ENCODE results near the gene CABLES1.

Gene CABLES1

DNA sequence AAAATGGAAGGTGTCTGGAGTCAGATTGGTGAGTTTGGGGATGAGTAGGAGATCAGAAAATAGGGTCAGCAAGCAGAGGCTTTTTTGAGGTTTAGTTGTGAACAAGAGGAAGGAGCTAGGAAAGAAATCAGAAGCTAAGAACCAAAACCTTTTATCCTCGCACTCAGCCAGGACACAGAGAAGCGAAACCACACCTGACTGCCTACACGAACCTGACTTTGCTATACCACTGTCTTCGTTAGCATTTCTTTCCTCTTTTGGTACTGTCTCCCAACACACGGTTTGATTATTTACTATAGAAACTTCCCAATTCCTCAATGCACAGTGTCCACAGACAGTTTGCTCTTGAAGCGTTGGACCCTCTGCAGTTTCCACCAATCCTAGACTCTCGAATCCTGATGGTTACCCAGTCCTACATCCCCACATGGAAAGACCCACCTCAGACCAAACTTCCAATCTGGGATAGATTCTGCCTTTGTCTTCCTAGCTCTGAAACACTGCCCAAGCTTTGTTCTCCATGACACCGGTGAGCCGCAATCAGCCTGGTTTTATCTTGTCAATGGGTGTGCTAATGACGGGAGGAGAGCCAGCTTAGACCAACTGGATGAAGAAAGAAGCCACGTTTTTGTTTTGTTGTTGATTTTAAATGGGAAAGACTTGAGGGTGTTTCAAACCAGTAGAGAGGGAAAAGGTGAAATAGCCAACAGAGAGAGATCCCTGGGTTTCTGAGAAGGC is 137.4 kb downstream of the CABLES1 start:
- TF ChIP-seq, protein P1, sequence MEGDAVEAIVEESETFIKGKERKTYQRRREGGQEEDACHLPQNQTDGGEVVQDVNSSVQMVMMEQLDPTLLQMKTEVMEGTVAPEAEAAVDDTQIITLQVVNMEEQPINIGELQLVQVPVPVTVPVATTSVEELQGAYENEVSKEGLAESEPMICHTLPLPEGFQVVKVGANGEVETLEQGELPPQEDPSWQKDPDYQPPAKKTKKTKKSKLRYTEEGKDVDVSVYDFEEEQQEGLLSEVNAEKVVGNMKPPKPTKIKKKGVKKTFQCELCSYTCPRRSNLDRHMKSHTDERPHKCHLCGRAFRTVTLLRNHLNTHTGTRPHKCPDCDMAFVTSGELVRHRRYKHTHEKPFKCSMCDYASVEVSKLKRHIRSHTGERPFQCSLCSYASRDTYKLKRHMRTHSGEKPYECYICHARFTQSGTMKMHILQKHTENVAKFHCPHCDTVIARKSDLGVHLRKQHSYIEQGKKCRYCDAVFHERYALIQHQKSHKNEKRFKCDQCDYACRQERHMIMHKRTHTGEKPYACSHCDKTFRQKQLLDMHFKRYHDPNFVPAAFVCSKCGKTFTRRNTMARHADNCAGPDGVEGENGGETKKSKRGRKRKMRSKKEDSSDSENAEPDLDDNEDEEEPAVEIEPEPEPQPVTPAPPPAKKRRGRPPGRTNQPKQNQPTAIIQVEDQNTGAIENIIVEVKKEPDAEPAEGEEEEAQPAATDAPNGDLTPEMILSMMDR (IDR thresholded peaks at IDR 0.05; ENCODE audit: low read depth, low read length, missing control alignments): no peak
- H3K4me3 ChIP-seq (ENCODE audit: low read depth, low read length): no peak overlapping the region
- no peak for DNase-seq (ENCODE audit: low read depth)

DNA sequence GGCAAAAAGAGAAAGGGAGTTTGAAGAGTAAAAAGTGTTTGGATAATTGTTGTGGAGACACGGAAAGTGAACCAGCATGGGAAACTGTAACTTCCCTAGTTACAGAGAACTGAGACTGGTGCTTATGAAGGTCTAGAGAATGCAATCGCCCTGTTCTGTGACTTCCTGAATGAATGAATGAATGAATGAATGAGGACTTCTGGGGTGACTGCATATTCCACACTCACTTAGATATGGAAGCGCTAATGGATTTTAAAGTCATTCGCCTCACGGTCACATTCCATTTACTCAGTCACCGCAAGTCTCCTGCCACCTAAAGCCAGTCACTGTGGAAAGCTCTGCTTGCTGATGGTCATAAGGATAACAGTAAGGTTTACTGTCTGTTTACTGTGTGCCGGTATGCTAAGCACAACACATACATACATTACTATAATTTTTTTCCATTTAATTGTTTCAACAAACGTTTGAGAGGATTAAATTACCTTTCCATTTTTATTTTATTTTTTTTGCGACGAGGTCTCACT is 138.2 kb downstream of the CABLES1 start:
- TF ChIP-seq, protein P1 (IDR thresholded peaks at IDR 0.05; ENCODE audit: low read depth, low read length, missing control alignments): no peak
- DNase-seq (ENCODE audit: low read depth): no peak
- no peak overlapping the region for H3K4me3 ChIP-seq (ENCODE audit: low read depth, low read length)

DNA sequence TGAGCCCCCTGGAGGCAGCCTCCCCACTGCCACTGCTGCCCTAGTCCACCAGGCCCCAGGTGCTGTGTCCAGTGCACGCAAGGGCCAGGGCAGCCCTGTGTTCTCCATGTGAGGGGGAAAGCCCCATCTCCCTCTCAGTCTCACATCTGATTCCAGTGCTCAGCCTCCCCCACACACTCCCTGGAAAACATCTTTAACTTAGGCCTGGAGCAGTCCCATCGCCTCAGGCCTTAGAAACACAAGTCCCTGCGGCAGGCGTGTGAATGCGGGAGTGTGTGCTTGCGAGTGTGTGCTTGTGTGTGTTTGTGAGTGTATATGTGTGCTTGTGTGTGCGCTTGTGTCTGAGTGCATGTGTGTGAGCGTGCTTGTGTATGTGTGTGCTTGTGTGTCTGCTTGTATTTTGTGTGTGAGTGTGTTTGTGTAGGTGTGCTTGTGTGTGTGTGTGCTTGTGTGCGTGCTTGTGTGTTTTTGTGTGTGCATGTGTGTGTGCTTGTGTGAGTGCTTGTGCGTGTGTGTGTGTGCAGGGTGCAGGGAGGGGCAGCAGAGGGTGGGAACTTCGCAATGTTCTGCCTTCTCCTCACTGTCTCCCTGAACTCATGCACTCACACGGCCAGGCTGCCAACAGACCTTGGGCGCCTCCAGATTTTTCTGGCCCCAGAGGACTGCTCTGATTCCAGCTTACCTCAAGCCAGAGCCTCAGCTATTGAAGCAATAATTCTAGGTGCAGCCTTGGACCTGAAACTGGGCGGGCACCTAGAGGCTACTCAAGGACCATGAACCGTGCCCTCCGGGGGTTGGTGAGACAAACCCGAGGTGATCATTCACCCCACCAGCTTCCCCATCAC is 139.6 kb downstream of the CABLES1 start:
- DNase-seq (ENCODE audit: low read depth): no peak
- TF ChIP-seq, protein P1 (IDR thresholded peaks at IDR 0.05; ENCODE audit: low read depth, low read length, missing control alignments): no peak
- no peak overlapping the region for H3K4me3 ChIP-seq (ENCODE audit: low read depth, low read length)

DNA sequence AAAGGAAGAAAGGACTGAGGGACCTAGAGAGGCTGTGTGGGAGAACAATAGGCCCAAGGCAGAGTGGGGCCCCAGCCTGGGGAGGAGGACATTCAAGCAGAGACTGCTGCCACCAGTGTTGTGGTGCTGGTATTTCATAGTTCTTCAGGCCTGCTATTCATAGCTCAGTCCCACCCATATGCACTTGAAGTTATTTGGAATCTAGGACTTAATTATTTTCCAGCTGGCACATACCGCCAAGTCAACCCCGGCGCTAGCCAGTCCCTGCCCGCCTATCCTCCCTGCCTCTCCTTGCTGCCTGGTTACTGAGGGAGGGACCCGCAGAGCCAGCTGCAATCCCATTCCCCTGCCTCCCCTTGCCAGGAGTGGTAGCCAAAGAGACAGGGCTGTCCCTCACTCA is 141.2 kb downstream of the CABLES1 start:
- DNase-seq (ENCODE audit: low read depth): no peak
- TF ChIP-seq, protein P1 (IDR thresholded peaks at IDR 0.05; ENCODE audit: low read depth, low read length, missing control alignments): no peak
- no peak overlapping the region for H3K4me3 ChIP-seq (ENCODE audit: low read depth, low read length)

DNA sequence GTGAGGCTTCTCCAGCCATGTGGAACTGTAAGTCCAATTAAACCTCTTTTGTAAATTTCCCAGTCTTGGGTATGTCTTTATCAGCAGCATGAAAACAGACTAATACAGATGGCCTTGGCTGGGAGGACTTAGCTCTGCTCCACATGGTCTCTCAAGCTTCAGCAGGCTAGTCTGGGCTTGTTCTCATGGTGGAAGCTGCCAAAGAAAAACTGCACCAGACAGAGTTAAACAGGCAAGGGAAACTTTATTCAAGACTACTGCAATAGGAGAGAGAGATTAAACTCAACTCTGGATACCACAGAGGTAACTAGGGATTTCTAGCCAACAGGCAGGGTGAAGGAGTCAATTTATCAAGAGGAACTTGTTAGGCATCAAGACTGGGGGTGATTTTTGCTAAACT is 142.1 kb downstream of the CABLES1 start:
- TF ChIP-seq, protein P1 (IDR thresholded peaks at IDR 0.05; ENCODE audit: low read depth, low read length, missing control alignments): no peak
- no peak for DNase-seq (ENCODE audit: low read depth)
- no peak overlapping the region for H3K4me3 ChIP-seq (ENCODE audit: low read depth, low read length)

DNA sequence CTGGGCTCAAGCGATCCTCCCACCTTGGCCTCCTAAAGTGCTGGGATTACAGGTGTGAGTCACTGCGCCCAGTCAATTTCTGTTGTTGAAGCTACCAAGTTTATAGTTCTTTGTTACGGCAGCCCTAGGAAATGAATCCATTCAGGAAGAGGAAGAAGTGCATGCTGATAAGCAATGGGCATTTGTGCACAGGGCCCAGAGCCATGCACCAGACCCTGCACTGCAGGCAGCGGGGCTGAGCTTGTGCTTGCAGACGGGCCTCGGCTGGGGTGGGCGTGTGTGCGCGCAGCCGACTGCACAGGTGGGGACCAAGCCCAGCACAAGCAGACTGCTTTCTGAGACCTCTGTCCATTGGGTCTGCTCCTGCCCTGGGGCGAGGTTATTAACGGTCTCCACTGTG is 144.6 kb downstream of the CABLES1 start:
- no peak for DNase-seq (ENCODE audit: low read depth)
- TF ChIP-seq, protein P1 (IDR thresholded peaks at IDR 0.05; ENCODE audit: low read depth, low read length, missing control alignments): no peak

More for the DNA sequence above, 144.6 kb downstream of the CABLES1 start:
- H3K4me3 ChIP-seq (ENCODE audit: low read depth, low read length): no peak overlapping the region
